ENCODE results near the gene DBET.
"Not testable (repeated sequence)": the region's sequence is repeated elsewhere in the genome, so short reads cannot be mapped to it uniquely, and the experiment has no call there.

- TF ChIP-seq CTCF, POLR2A (IDR thresholded peaks at IDR 0.05): not testable (repeated sequence)
These were observed 28.8 kb downstream of the DBET start for GRCh38 chr4:190093052-190093451.
